ENCODE measurements around the gene MN1.

The MN1 gene

DNA sequence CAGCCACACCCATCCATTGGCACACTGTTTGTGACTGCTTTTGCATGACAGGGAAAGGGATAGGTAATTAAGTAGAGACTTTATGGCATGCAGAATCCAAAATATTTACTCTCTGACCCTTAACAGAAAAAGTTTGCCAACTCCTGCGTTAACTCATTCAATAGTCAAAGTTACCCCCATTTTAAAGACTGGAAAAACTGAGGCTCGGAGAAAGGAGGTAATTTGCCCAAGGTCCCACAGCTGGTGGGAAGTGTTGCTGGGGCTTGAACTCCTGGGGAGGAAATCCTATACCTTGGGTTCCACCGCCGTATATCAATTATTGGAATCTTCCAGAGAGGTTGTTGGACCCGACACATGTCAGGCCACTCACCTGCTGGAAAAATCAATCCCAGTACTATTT, 29.9 kb downstream of the MN1 start:
- peaks cover 2% of the 10 kb centered on the region for H3K27me3 ChIP-seq (ENCODE audit: insufficient read depth, poor library complexity, severe bottlenecking)
- TF ChIP-seq, protein P1, sequence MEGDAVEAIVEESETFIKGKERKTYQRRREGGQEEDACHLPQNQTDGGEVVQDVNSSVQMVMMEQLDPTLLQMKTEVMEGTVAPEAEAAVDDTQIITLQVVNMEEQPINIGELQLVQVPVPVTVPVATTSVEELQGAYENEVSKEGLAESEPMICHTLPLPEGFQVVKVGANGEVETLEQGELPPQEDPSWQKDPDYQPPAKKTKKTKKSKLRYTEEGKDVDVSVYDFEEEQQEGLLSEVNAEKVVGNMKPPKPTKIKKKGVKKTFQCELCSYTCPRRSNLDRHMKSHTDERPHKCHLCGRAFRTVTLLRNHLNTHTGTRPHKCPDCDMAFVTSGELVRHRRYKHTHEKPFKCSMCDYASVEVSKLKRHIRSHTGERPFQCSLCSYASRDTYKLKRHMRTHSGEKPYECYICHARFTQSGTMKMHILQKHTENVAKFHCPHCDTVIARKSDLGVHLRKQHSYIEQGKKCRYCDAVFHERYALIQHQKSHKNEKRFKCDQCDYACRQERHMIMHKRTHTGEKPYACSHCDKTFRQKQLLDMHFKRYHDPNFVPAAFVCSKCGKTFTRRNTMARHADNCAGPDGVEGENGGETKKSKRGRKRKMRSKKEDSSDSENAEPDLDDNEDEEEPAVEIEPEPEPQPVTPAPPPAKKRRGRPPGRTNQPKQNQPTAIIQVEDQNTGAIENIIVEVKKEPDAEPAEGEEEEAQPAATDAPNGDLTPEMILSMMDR (IDR thresholded peaks at IDR 0.05; ENCODE audit: insufficient read depth, low read length), result no peak
- no peak for TF ChIP-seq SPI1 (IDR thresholded peaks at IDR 0.05; ENCODE audit: borderline replicate concordance, low read depth)
- TF ChIP-seq, protein P2, sequence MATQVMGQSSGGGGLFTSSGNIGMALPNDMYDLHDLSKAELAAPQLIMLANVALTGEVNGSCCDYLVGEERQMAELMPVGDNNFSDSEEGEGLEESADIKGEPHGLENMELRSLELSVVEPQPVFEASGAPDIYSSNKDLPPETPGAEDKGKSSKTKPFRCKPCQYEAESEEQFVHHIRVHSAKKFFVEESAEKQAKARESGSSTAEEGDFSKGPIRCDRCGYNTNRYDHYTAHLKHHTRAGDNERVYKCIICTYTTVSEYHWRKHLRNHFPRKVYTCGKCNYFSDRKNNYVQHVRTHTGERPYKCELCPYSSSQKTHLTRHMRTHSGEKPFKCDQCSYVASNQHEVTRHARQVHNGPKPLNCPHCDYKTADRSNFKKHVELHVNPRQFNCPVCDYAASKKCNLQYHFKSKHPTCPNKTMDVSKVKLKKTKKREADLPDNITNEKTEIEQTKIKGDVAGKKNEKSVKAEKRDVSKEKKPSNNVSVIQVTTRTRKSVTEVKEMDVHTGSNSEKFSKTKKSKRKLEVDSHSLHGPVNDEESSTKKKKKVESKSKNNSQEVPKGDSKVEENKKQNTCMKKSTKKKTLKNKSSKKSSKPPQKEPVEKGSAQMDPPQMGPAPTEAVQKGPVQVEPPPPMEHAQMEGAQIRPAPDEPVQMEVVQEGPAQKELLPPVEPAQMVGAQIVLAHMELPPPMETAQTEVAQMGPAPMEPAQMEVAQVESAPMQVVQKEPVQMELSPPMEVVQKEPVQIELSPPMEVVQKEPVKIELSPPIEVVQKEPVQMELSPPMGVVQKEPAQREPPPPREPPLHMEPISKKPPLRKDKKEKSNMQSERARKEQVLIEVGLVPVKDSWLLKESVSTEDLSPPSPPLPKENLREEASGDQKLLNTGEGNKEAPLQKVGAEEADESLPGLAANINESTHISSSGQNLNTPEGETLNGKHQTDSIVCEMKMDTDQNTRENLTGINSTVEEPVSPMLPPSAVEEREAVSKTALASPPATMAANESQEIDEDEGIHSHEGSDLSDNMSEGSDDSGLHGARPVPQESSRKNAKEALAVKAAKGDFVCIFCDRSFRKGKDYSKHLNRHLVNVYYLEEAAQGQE (IDR thresholded peaks at IDR 0.05; ENCODE audit: insufficient replicate concordance, low read depth), result no peak
- no peak for TF ChIP-seq POLR2AphosphoS5 (IDR thresholded peaks at IDR 0.05; ENCODE audit: low read depth)
- TF ChIP-seq GABPA (IDR thresholded peaks at IDR 0.05; ENCODE audit: low read depth), result no peak
- H3K4me3 ChIP-seq (replicated peaks; ENCODE audit: insufficient read depth, low read length), result no peak overlapping the region
- DNase-seq (ENCODE audit: low read depth in 1 of 2, low spot score in 1 of 2), result no peak
- H3K27ac ChIP-seq (replicated peaks), result no peak overlapping the region

DNA sequence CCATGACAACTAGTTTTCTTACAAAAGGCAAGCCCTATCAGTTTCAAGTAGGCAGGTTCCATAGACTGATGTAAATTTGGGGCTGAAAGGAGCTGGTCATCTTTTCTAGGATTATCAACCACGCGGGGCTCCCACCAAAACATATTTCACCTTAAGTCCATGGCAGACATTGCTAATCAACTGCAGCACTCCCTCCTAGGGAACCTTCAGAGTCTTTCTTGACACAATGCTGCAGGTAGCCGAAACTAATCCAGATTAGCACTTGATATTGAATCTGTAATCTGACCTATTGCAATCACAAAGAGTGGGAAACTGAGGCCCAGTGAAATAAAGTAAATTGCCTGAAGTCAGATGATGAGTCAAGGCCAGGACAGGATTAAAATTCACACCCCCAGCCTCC, 32.5 kb downstream of the MN1 start:
- H3K27me3 ChIP-seq (ENCODE audit: insufficient read depth, poor library complexity, severe bottlenecking), result peaks cover 2% of the 10 kb centered on the region
- no peak overlapping the region for H3K4me3 ChIP-seq (replicated peaks; ENCODE audit: insufficient read depth, low read length)
- TF ChIP-seq POLR2AphosphoS5 (IDR thresholded peaks at IDR 0.05; ENCODE audit: low read depth), result no peak
- TF ChIP-seq, protein P2 (IDR thresholded peaks at IDR 0.05; ENCODE audit: insufficient replicate concordance, low read depth), result no peak
- TF ChIP-seq, protein P1 (IDR thresholded peaks at IDR 0.05; ENCODE audit: insufficient read depth, low read length), result no peak
- TF ChIP-seq GABPA (IDR thresholded peaks at IDR 0.05; ENCODE audit: low read depth), result no peak
- TF ChIP-seq SPI1 (IDR thresholded peaks at IDR 0.05; ENCODE audit: borderline replicate concordance, low read depth), result no peak
- DNase-seq (ENCODE audit: low read depth in 1 of 2, low spot score in 1 of 2), result no peak
- no peak overlapping the region for H3K27ac ChIP-seq (replicated peaks)

DNA sequence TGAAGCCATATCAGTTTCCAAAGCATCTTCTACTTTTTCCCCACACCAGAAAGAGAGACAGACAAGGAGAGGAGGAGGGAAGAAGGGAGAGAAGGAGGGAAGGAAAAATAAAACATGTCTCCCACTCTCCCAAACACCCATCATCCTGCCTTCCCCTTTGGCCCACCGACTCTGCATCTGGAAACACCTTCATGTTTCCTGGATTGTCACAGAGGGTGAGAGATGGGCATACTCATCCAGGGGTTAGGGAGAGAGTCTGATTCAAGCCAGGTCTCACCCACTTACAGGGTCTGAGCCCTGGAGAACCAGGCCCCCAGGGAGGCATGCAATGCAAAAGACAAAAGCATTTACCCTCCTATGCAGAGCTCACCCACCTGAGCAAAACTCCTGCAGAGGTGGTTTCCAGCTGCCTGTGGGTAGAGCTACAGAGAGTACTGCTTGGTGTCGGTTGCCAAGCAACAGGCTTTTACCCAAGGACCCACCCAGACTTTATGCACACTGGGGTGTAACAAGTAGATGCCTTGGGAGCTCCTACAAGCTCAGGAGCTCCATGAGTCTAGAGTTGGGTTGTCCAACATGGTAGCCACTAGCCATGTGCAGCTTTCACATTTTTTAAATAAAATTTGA, 33.4 kb downstream of the MN1 start:
- H3K27ac ChIP-seq (replicated peaks), result no peak overlapping the region
- DNase-seq (ENCODE audit: low read depth in 1 of 2, low spot score in 1 of 2), result no peak
- H3K27me3 ChIP-seq (ENCODE audit: insufficient read depth, poor library complexity, severe bottlenecking), result peaks cover 2% of the 10 kb centered on the region
- TF ChIP-seq, protein P2 (IDR thresholded peaks at IDR 0.05; ENCODE audit: insufficient replicate concordance, low read depth), result no peak
- TF ChIP-seq GABPA (IDR thresholded peaks at IDR 0.05; ENCODE audit: low read depth) (no peak), POLR2AphosphoS5 (IDR thresholded peaks at IDR 0.05; ENCODE audit: low read depth) (no peak), SPI1 (IDR thresholded peaks at IDR 0.05; ENCODE audit: borderline replicate concordance, low read depth) (no peak)
- TF ChIP-seq, protein P1 (IDR thresholded peaks at IDR 0.05; ENCODE audit: insufficient read depth, low read length), result no peak
- no peak overlapping the region for H3K4me3 ChIP-seq (replicated peaks; ENCODE audit: insufficient read depth, low read length)
